CD14-positive monocyte (primary cell): Measurements from ENCODE around the gene GLI3. TPM values are rescaled to one million over a fixed set of nuclear protein-coding genes. Genes with fewer than 3 reads are reported as not detected.
A peak's percentile ranks its signal among the peaks of the same experiment; 100 is the strongest.

Experiments
- DNase-seq, 3 donors: peaks; one replicate each; pipeline ENCODE4 v3.0.0-alpha.2; 2011 to 2022
- H2AFZ ChIP-seq: 2 replicates; pipeline ENCODE4 v1.6.0; 2012; ENCODE audit warnings: mild to moderate bottlenecking, low read depth, low read length, inconsistent platforms; ENCODE audit not compliant: insufficient read depth, poor library complexity, severe bottlenecking
- H3K27ac ChIP-seq, 2 donors: 1 replicate in 1 of 2; 2 replicates in 1 of 2; pipeline ENCODE4 v1.5.1; 2012 to 2013; ENCODE audit warnings: low read length in 2 of 2, control low read depth in 1 of 2, inconsistent platforms in 1 of 2, low read depth in 1 of 2, mild to moderate bottlenecking in 1 of 2
- H3K27me3 ChIP-seq, 2 donors: one replicate each; pipeline versions ENCODE4 v1.6.0 to v1.6.1; 2011 to 2013; ENCODE audit warnings: low read length in 2 of 2; ENCODE audit not compliant: control insufficient read depth in 2 of 2, insufficient read depth in 2 of 2
- H3K36me3 ChIP-seq, 2 donors: replicated peaks in 1 of 2; 1 replicate in 1 of 2; 2 replicates in 1 of 2; pipeline versions ENCODE4 v1.5.1 to v1.6.1; 2012 to 2013; ENCODE audit warnings: low read length in 2 of 2, control low read depth in 1 of 2, inconsistent platforms in 1 of 2, mild to moderate bottlenecking in 1 of 2; ENCODE audit not compliant: insufficient read depth in 2 of 2, control insufficient read depth in 1 of 2
- H3K4me1 ChIP-seq, 2 donors: 1 replicate in 1 of 2; 2 replicates in 1 of 2; pipeline versions ENCODE4 v1.5.1 to v1.6.1; 2012 to 2013; ENCODE audit warnings: low read length in 2 of 2, control low read depth in 1 of 2, inconsistent platforms in 1 of 2, mild to moderate bottlenecking in 1 of 2, moderate library complexity in 1 of 2; ENCODE audit not compliant: insufficient read depth in 2 of 2, control insufficient read depth in 1 of 2
- H3K4me2 ChIP-seq: replicated peaks from 2 replicates; pipeline ENCODE3; 2012; ENCODE audit warnings: low read length, moderate library complexity, mild to moderate bottlenecking; ENCODE audit not compliant: poor library complexity, severe bottlenecking; ENCODE audit errors: extremely low read depth
- H3K4me3 ChIP-seq, 3 experiments: fragments of 200-600 bp in 1 of 3; sonication (generic) in 1 of 3; replicated peaks in 1 of 3; 1 replicate in 2 of 3; 2 replicates in 1 of 3; pipeline ENCODE4 v1.5.1; 2011 to 2013; ENCODE audit warnings: low read length in 3 of 3, mild to moderate bottlenecking in 3 of 3, control low read depth in 2 of 3, low read depth in 2 of 3, inconsistent platforms in 1 of 3, moderate library complexity in 1 of 3
- H3K79me2 ChIP-seq: 2 replicates; pipeline ENCODE4 v1.6.0; 2012; ENCODE audit warnings: mild to moderate bottlenecking, control low read depth, inconsistent platforms, low read length, moderate library complexity; ENCODE audit not compliant: insufficient read depth
- H3K9ac ChIP-seq: 2 replicates; pipeline ENCODE4 v1.6.0; 2017; ENCODE audit warnings: low read length, mild to moderate bottlenecking; ENCODE audit not compliant: insufficient read depth, poor library complexity, severe bottlenecking
- H3K9me3 ChIP-seq, 2 donors: replicated peaks in 1 of 2; 1 replicate in 1 of 2; 2 replicates in 1 of 2; pipeline versions ENCODE4 v1.5.1 to v1.6.1; 2012 to 2013; ENCODE audit warnings: low read length in 2 of 2, control low read depth in 1 of 2; ENCODE audit not compliant: control insufficient read depth in 1 of 2, insufficient read depth in 1 of 2
- H4K20me1 ChIP-seq: 2 replicates; pipeline ENCODE4 v1.6.0; 2012; ENCODE audit warnings: mild to moderate bottlenecking, low read length, control low read depth, moderate library complexity; ENCODE audit not compliant: insufficient read depth
- H3K27ac Mint-ChIP-seq, 7 donors: one replicate each; pipeline ENCODE4 v1.8.0; 2020; ENCODE audit warnings: mild to moderate bottlenecking in 7 of 7, mixed read lengths in 7 of 7, moderate library complexity in 6 of 7, inconsistent platforms in 2 of 7
- H3K27me3 Mint-ChIP-seq, 3 donors: one replicate each; pipeline ENCODE4 v1.8.0; 2021 to 2022; ENCODE audit warnings: low read depth in 3 of 3, mild to moderate bottlenecking in 3 of 3, mixed read lengths in 3 of 3, moderate library complexity in 3 of 3, inconsistent platforms in 1 of 3
- H3K36me3 Mint-ChIP-seq, 2 donors: one replicate each; pipeline ENCODE4 v1.8.0; 2020; ENCODE audit warnings: mixed read lengths in 2 of 2, inconsistent platforms in 1 of 2, mild to moderate bottlenecking in 1 of 2
- H3K4me1 Mint-ChIP-seq: one replicate; pipeline ENCODE4 v1.8.0; 2020; ENCODE audit warnings: mild to moderate bottlenecking, mixed read lengths
- H3K4me3 Mint-ChIP-seq, 2 donors: one replicate each; pipeline ENCODE4 v1.8.0; 2020; ENCODE audit warnings: mild to moderate bottlenecking in 2 of 2, mixed read lengths in 2 of 2, moderate library complexity in 1 of 2
- H3K9me3 Mint-ChIP-seq, 7 donors: one replicate each; pipeline ENCODE4 v1.8.0; 2020 to 2022; ENCODE audit warnings: mixed read lengths in 7 of 7, mild to moderate bottlenecking in 6 of 7, moderate library complexity in 6 of 7, inconsistent platforms in 2 of 7
- CTCF ChIP-seq: fragments of 200-600 bp; IDR thresholded peaks from one replicate; pipeline ENCODE4 v1.8.0; 2022; ENCODE audit warnings: antibody characterized with exemption, mild to moderate bottlenecking
- WGBS: methylation state at CpG from one replicate; pipeline ENCODE4 v1.1.5; 2013; ENCODE audit warnings: missing lambda C conversion rate; ENCODE audit not compliant: insufficient coverage; 5-methylcytosine and 5-hydroxymethylcytosine counted together
- intact Hi-C, 2 donors: fragments of 100-400 bp; cut with micrococcal nuclease; formaldehyde crosslinking; loops; one replicate each; pipeline versions ENCODE4 v1.15.0 to v1.15.1; 2023
- polyA plus RNA-seq, 3 donors: library from polyadenylated mRNA; depleted of rRNA in 1 of 3; unstranded in 2 of 3; stranded (reverse) in 1 of 3; fragments of 300-500 nt in 2 of 3; fragments of >200 nt in 1 of 3; fragmentation: Illumina TruSeq in 2 of 3; gene quantifications; 1 replicate in 2 of 3; 2 replicates in 1 of 3; pipeline ENCODE4 v1.2.3, GENCODE V29; 2012 to 2021

The GLI3 gene
- polyA plus RNA-seq, 3 donors: not detected

GRCh38 chr7:42222891-42223290, 14.1 kb downstream of the GLI3 start:
- Histone ChIP-seq H3K4me3 (no peak overlapping the region), H3K36me3 (no peaks in the 10 kb centered on the region), H3K4me1 (peaks cover 0 to 2% of the 10 kb centered on the region in 2 donors), H3K79me2 (no peaks in the 10 kb centered on the region), H3K4me2 (no peak overlapping the region), H3K27ac (no peak overlapping the region), H4K20me1 (no peaks in the 10 kb centered on the region), H2AFZ (no peak overlapping the region), H3K27me3 (peaks cover 23 to 34% of the 10 kb centered on the region in 2 donors), H3K9me3 (peaks cover 0 to 6% of the 10 kb centered on the region in 2 donors), H3K9ac (no peak overlapping the region)
- DNase-seq: no peak
- intact Hi-C loops: no loop called here
- Mint-ChIP-seq H3K27ac (peak overlapping the region in 1 of 7 donors; percentile 56), H3K27me3 (peaks cover 31 to 38% (median 31%) of the 10 kb centered on the region in 3 donors), H3K9me3 (peaks cover 0 to 4% (median 0%) of the 10 kb centered on the region in 7 donors), H3K4me1 (peaks cover 3% of the 10 kb centered on the region), H3K36me3 (no peaks in the 10 kb centered on the region), H3K4me3 (no peak overlapping the region)
- TF ChIP-seq CTCF: no peak
- WGBS: 91% methylated on average over 9 of the region's 11 CpGs

- Histone ChIP-seq H3K9ac (no peak overlapping the region), H3K4me1 (no peaks in the 10 kb centered on the region), H4K20me1 (no peaks in the 10 kb centered on the region), H3K36me3 (no peaks in the 10 kb centered on the region), H3K27me3 (peaks cover 16 to 26% of the 10 kb centered on the region in 2 donors), H3K4me2 (no peak overlapping the region), H3K9me3 (no peaks in the 10 kb centered on the region), H3K79me2 (no peaks in the 10 kb centered on the region), H3K27ac (no peak overlapping the region), H2AFZ (no peak overlapping the region), H3K4me3 (no peak overlapping the region)
- Mint-ChIP-seq H3K9me3 (peaks cover 0 to 4% (median 0%) of the 10 kb centered on the region in 7 donors), H3K27me3 (peaks cover 23 to 31% (median 24%) of the 10 kb centered on the region in 3 donors), H3K27ac (no peak overlapping the region), H3K4me3 (no peak overlapping the region), H3K4me1 (no peaks in the 10 kb centered on the region), H3K36me3 (no peaks in the 10 kb centered on the region)
- DNase-seq: no peak
- TF ChIP-seq CTCF: no peak
- 89% methylated on average over 2 of the region's 2 CpGs for WGBS
- intact Hi-C loops: no loop called here
These were observed 14.9 kb downstream of the GLI3 start for GRCh38 chr7:42222125-42222524.
